OCI-LY3 (cell line): ENCODE data around the gene CCL24.
"Not testable (repeated sequence)": the region's sequence is repeated elsewhere in the genome, so short reads cannot be mapped to it uniquely, and the experiment has no call there.

Experiments used
- H2AFZ ChIP-seq: fragments of 200-600, 300-600 bp; shearing (Covaris generic); 2 replicates; pipeline ENCODE4 v1.6.0; 2014; ENCODE audit warnings: antibody characterized with exemption, low read depth, low read length
- H3K27ac ChIP-seq: fragments of 200-600, 300-600 bp; sonication (generic); 2 replicates; pipeline ENCODE4 v1.5.1; 2014; ENCODE audit warnings: mild to moderate bottlenecking, low read length, moderate library complexity, mixed read lengths
- H3K27me3 ChIP-seq: fragments of 200-600, 300-600 bp; sonication (generic); 2 replicates; pipeline ENCODE4 v1.6.1; 2014; ENCODE audit warnings: low read depth, low read length, mixed read lengths
- H3K36me3 ChIP-seq: fragments of 200-600, 300-600 bp; sonication (generic); replicated peaks from 2 replicates; pipeline ENCODE3; 2014; ENCODE audit warnings: low read depth, low read length, mixed read lengths
- H3K4me1 ChIP-seq: fragments of 300-600, 200-600 bp; sonication (generic); 2 replicates; pipeline ENCODE4 v1.6.1; 2014; ENCODE audit warnings: low read length, mixed read lengths
- H3K4me2 ChIP-seq: fragments of 200-600, 300-600 bp; sonication (generic); 2 replicates; pipeline ENCODE4 v1.6.1; 2014; ENCODE audit warnings: low read length, mixed read lengths
- H3K4me3 ChIP-seq: fragments of 300-600, 200-600 bp; sonication (generic); 2 replicates; pipeline ENCODE4 v1.5.1; 2014; ENCODE audit warnings: antibody characterized with exemption, mild to moderate bottlenecking, low read length, moderate library complexity
- H3K79me2 ChIP-seq: fragments of 300-600, 200-600 bp; shearing (Covaris generic); 2 replicates; pipeline ENCODE4 v1.6.1; 2014; ENCODE audit warnings: mild to moderate bottlenecking, low read length, mixed read lengths
- H3K9ac ChIP-seq: fragments of 300-600, 200-600 bp; shearing (Covaris generic); 2 replicates; pipeline ENCODE4 v1.6.0; 2014; ENCODE audit warnings: mild to moderate bottlenecking, low read length, moderate library complexity
- H3K9me3 ChIP-seq: fragments of 200-600, 300-600 bp; shearing (Covaris generic); 2 replicates; pipeline ENCODE4 v1.6.1; 2014; ENCODE audit warnings: low read length, mixed read lengths; ENCODE audit not compliant: insufficient read depth
- H4K20me1 ChIP-seq: fragments of 200-600, 300-600 bp; sonication (generic); 2 replicates; pipeline ENCODE4 v1.6.1; 2016; ENCODE audit warnings: low read length, mixed read lengths; ENCODE audit not compliant: insufficient read depth
- EZH2phosphoT487 ChIP-seq: fragments of 200-600 bp; shearing (Covaris generic); IDR thresholded peaks from 2 replicates; pipeline ENCODE4 v1.6.1; 2018; ENCODE audit warnings: antibody characterized with exemption, mixed run types, low read depth
- TF ChIP-seq, protein P1 (sequence below): fragments of 200-600, 300-600 bp; sonication (generic); IDR thresholded peaks from 2 replicates; pipeline ENCODE4 v1.5.1; 2014; ENCODE audit warnings: antibody characterized with exemption, low read length, low read depth

CCL24 gene

DNA sequence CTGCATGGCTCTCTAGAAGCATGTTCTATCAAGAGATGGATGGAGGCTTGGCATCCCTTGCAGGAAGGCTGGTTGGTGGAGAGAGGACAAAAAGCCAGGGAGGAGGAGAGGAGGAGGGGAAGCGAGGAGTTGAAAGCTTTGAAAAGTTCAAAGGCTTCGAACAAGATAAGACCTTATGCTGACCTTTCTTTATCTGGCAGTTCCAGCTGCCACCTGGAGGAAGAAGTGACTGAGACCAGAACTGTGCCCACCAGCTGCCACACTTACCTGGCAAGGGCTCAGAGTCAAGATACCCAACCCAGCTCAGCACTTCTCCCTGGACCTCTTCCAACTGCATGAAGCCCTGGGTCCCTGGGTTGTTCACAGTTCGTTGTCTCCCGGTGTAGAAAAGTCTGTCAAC lies 14.8 kb downstream of the CCL24 start:
- no peak overlapping the region for H3K9ac ChIP-seq
- TF ChIP-seq EZH2phosphoT487, result no peak
- TF ChIP-seq, protein P1, sequence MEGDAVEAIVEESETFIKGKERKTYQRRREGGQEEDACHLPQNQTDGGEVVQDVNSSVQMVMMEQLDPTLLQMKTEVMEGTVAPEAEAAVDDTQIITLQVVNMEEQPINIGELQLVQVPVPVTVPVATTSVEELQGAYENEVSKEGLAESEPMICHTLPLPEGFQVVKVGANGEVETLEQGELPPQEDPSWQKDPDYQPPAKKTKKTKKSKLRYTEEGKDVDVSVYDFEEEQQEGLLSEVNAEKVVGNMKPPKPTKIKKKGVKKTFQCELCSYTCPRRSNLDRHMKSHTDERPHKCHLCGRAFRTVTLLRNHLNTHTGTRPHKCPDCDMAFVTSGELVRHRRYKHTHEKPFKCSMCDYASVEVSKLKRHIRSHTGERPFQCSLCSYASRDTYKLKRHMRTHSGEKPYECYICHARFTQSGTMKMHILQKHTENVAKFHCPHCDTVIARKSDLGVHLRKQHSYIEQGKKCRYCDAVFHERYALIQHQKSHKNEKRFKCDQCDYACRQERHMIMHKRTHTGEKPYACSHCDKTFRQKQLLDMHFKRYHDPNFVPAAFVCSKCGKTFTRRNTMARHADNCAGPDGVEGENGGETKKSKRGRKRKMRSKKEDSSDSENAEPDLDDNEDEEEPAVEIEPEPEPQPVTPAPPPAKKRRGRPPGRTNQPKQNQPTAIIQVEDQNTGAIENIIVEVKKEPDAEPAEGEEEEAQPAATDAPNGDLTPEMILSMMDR, result 0 out of 2 replicates have a peak, but pooled peaks have one; percentile 7
- no peaks in the 10 kb centered on the region for H3K27me3 ChIP-seq
- H3K79me2 ChIP-seq, result no peaks in the 10 kb centered on the region
- H3K4me2 ChIP-seq, result no peak overlapping the region
- no peaks in the 10 kb centered on the region for H3K36me3 ChIP-seq
- no peaks in the 10 kb centered on the region for H3K9me3 ChIP-seq
- H3K4me3 ChIP-seq, result no peak overlapping the region
- no peak overlapping the region for H3K27ac ChIP-seq
- no peaks in the 10 kb centered on the region for H4K20me1 ChIP-seq
- H2AFZ ChIP-seq, result no peak overlapping the region
- H3K4me1 ChIP-seq, result no peaks in the 10 kb centered on the region

DNA sequence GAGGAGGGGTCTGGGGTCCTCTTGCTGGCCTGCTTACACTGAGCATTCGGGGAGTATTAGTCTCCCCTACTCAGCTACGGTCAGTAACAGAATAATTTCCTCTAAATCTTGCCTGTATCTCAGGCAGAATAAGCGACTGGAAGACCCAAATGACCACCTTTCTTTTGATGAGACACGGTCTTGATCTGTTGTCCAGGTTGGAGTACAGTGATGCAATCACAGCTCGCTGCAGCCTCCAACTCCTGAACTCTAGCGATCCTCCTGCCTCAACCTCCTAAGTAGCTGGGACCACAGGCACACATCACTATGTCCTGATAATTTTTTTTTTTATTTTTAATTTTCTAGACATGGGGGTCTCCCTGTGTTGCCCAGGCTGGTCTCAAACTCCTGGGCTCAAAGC lies 17.2 kb downstream of the CCL24 start:
- Histone ChIP-seq H3K9me3 (no peaks in the 10 kb centered on the region), H4K20me1 (no peaks in the 10 kb centered on the region), H3K27me3 (no peaks in the 10 kb centered on the region), H3K4me2 (no peak overlapping the region), H2AFZ (no peak overlapping the region), H3K36me3 (no peaks in the 10 kb centered on the region), H3K4me1 (no peaks in the 10 kb centered on the region), H3K4me3 (no peak overlapping the region), H3K27ac (no peak overlapping the region), H3K9ac (no peak overlapping the region), H3K79me2 (no peaks in the 10 kb centered on the region)
- no peak for TF ChIP-seq EZH2phosphoT487
- TF ChIP-seq, protein P1, result no peak

DNA sequence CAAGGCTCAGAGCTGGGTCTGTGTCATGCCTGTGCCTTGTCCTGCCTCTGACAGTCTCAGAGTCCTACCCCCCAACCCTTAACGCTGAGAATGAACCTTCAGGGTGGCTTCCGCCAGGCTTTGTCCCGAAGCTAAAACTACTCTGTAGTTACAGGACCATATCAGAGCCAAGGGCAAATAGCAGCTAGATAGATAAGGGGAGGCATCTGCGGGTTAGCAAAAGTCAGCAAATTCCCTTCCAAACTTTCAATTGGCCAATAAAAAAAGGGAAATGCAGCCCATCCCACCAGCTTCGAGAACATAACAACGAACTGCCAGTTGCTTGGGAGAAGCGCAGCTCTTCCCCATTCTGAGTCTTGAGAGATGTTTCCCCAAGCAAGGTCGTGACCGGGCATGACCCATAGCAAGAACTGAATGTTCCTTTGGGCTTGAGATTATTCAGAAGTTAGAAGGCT lies 17.7 kb downstream of the CCL24 start:
- H2AFZ ChIP-seq, result no peak overlapping the region
- no peaks in the 10 kb centered on the region for H3K9me3 ChIP-seq
- H3K79me2 ChIP-seq, result no peaks in the 10 kb centered on the region
- H3K36me3 ChIP-seq, result no peaks in the 10 kb centered on the region
- H3K4me2 ChIP-seq, result no peak overlapping the region
- no peaks in the 10 kb centered on the region for H4K20me1 ChIP-seq
- no peak overlapping the region for H3K9ac ChIP-seq
- H3K27me3 ChIP-seq, result no peaks in the 10 kb centered on the region
- no peak overlapping the region for H3K4me3 ChIP-seq
- H3K27ac ChIP-seq, result no peak overlapping the region
- H3K4me1 ChIP-seq, result no peaks in the 10 kb centered on the region
- no peak for TF ChIP-seq EZH2phosphoT487
- TF ChIP-seq, protein P1, result no peak

DNA sequence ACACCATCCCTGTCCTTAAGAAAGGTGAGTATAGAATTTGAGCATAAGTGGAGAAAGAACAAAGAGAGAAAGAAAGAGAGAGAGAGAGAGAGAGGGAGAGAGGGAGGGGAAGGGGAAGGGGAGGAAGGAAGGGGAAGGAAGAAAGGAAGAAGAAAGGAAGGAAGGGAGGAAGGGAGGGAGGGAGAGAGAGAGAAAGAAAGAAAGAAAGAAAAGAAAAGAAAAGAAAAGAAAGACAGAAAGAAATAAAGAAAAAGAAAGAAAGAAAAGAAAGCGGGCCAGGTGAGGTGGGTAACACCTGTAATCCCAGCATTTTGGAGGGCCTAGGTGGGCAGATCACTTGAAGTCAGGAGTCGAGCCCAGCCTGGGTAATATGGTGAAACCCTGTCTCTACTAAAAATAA lies 19.9 kb downstream of the CCL24 start:
- no peaks in the 10 kb centered on the region for H3K27me3 ChIP-seq
- H3K4me3 ChIP-seq, result no peak overlapping the region
- H3K79me2 ChIP-seq, result no peaks in the 10 kb centered on the region
- no peaks in the 10 kb centered on the region for H4K20me1 ChIP-seq
- no peak overlapping the region for H3K4me2 ChIP-seq
- H3K4me1 ChIP-seq, result no peaks in the 10 kb centered on the region
- H3K36me3 ChIP-seq, result no peaks in the 10 kb centered on the region
- no peaks in the 10 kb centered on the region for H3K9me3 ChIP-seq
- H3K9ac ChIP-seq, result no peak overlapping the region
- no peak overlapping the region for H2AFZ ChIP-seq
- no peak overlapping the region for H3K27ac ChIP-seq
- TF ChIP-seq, protein P1, result no peak
- no peak for TF ChIP-seq EZH2phosphoT487

DNA sequence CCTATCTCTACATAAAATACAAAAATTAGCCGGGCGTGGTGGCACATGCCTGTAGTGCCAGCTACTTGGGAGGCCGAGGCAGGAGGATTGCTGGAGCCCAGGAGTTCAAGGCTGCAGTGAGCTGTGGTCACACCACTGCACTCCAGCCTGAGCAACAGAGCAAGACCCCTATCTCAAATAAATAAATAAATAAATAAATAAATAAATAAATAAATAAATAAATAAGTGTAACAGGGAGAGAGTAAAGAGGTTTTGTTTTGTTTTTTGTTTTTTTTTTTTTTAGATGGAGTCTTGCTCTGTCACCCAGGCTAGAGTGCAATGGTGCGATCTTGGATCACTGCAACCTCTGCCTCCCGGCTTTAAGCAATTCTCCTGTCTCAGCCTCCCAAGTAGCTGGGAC lies 21.0 kb downstream of the CCL24 start:
- not testable (repeated sequence) for H4K20me1 ChIP-seq, H3K9ac ChIP-seq, H3K79me2 ChIP-seq, H3K4me2 ChIP-seq, H3K4me3 ChIP-seq, H3K27me3 ChIP-seq, H3K4me1 ChIP-seq, H3K36me3 ChIP-seq, H3K9me3 ChIP-seq, H2AFZ ChIP-seq, H3K27ac ChIP-seq
